AG04450 (cell line): ENCODE measurements around the gene DDN. TPM values are rescaled to one million over a fixed set of nuclear protein-coding genes. Genes with fewer than 3 reads are reported as not detected.

ENCODE experiments used
- CTCF ChIA-PET: fragments of 300-600, 350-600 bp; formaldehyde crosslinking; extraction: SDS; loops from one replicate; lab custom pipeline; 2022; ENCODE audit warnings: antibody characterized with exemption, inconsistent platforms; lab: Charles Lee
- POLR2A ChIA-PET: fragments of 350-600 bp; formaldehyde crosslinking; extraction: SDS; loops from one replicate; lab custom pipeline; 2021; ENCODE audit warnings: antibody characterized with exemption, inconsistent platforms; lab: Yijun Ruan, JAX
- DNase-seq: peaks from one replicate; pipeline ENCODE4 v3.0.0-alpha.2; 2011; ENCODE audit warnings: low read depth, low spot score
- H3K27ac ChIP-seq: one replicate; pipeline ENCODE4 v1.5.1; 2012; ENCODE audit warnings: low read depth, low read length, control low read depth
- H3K27me3 ChIP-seq: one replicate; pipeline ENCODE4 v1.6.0; 2012; ENCODE audit warnings: low read length; ENCODE audit not compliant: control insufficient read depth, insufficient read depth
- H3K4me3 ChIP-seq: 2 replicates; pipeline ENCODE4 v1.5.1; 2011; ENCODE audit warnings: mild to moderate bottlenecking, low read depth, low read length, control low read depth
- H3K9me3 ChIP-seq: 2 replicates; pipeline ENCODE4 v1.5.1; 2012; ENCODE audit warnings: low read length; ENCODE audit not compliant: control insufficient read depth, insufficient read depth
- CTCF ChIP-seq: IDR thresholded peaks from 2 replicates; pipeline ENCODE4 v1.5.1; 2011; ENCODE audit warnings: low read depth, low read length, control low read depth, inconsistent platforms
- polyA plus RNA-seq: library from polyadenylated mRNA; depleted of rRNA; stranded (reverse); fragments of >200 nt; gene quantifications from 2 replicates; pipeline ENCODE4 v1.2.3, GENCODE V29; 2011

The DDN gene
- polyA plus RNA-seq, 1 experiment, result 0.02 TPM

GRCh38 chr12:49013428-49013827 lies 14.3 kb upstream of the DDN start:
- no peak overlapping the region for H3K27ac ChIP-seq
- DNase-seq, result no peak
- H3K4me3 ChIP-seq, result no peak overlapping the region
- ChIA-PET POLR2A (interaction anchor here (1.2 kb wide), 1 partner anchor 17 kb away, joined by 3 read pairs; no protein-coding TSS in a partner anchor), CTCF (interaction anchor here (1.1 to 3.1 kb wide), 3 partner anchors 17 to 39 kb away, joined by 3 to 9 read pairs (median 6); no protein-coding TSS in a partner anchor)
- H3K9me3 ChIP-seq, result no peaks in the 10 kb centered on the region; the same call in 1 of the 2 replicates
- TF ChIP-seq CTCF, result no peak
- no peaks in the 10 kb centered on the region for H3K27me3 ChIP-seq

GRCh38 chr12:49012739-49013138 lies 13.6 kb upstream of the DDN start:
- H3K4me3 ChIP-seq, result no peak overlapping the region
- CTCF ChIA-PET, result interaction anchor here (1.1 to 3.1 kb wide), 2 partner anchors 16 to 39 kb away, joined by 3 to 9 read pairs; no protein-coding TSS in a partner anchor
- POLR2A ChIA-PET, result interaction anchor here (1.2 kb wide), 1 partner anchor 16 kb away, joined by 3 read pairs; no protein-coding TSS in a partner anchor
- DNase-seq, result no peak
- H3K9me3 ChIP-seq, result no peaks in the 10 kb centered on the region
- H3K27me3 ChIP-seq, result no peaks in the 10 kb centered on the region
- H3K27ac ChIP-seq, result no peak overlapping the region
- no peak for TF ChIP-seq CTCF

GRCh38 chr12:49010092-49010668 lies 11.0 kb upstream of the DDN start:
- Histone ChIP-seq H3K27me3 (no peaks in the 10 kb centered on the region), H3K27ac (no peak overlapping the region), H3K4me3 (no peak overlapping the region), H3K9me3 (no peaks in the 10 kb centered on the region)
- ChIA-PET POLR2A (no interaction called here), CTCF (interaction anchor here (0.6 to 1.0 kb wide), 2 partner anchors 22 to 731 kb away, joined by 3 to 4 read pairs; partner anchors contain the start of gene TMBIM6)
- TF ChIP-seq CTCF, result no peak
- DNase-seq, result no peak

- H3K4me3 ChIP-seq, result no peak overlapping the region
- no peak overlapping the region for H3K27ac ChIP-seq
- CTCF ChIA-PET, result interaction anchor here (0.7 to 1.3 kb wide), 3 partner anchors 14 to 22 kb away, joined by 3 to 7 read pairs (median 3); no protein-coding TSS in a partner anchor
- no peak for TF ChIP-seq CTCF
- no peaks in the 10 kb centered on the region for H3K9me3 ChIP-seq
- POLR2A ChIA-PET, result no interaction called here
- no peak for DNase-seq
- no peaks in the 10 kb centered on the region for H3K27me3 ChIP-seq
These were observed 9.8 kb upstream of the DDN start for GRCh38 chr12:49008943-49009342.

GRCh38 chr12:49000346-49000745 lies 1.2 kb upstream of the DDN start:
- H3K4me3 ChIP-seq, result no peak overlapping the region
- no peak for DNase-seq
- no peak overlapping the region for H3K27ac ChIP-seq
- no peaks in the 10 kb centered on the region; the same call in 1 of the 2 replicates for H3K9me3 ChIP-seq
- POLR2A ChIA-PET, result interaction anchor here (1.0 kb wide), 1 partner anchor 43 kb away, joined by 3 read pairs; the partner anchor contains the start of gene ARF3
- H3K27me3 ChIP-seq, result peaks cover 12% of the 10 kb centered on the region
- no peak for TF ChIP-seq CTCF
- CTCF ChIA-PET, result interaction anchor here (1.7 to 4.9 kb wide), 3 partner anchors 12 to 147 kb away, joined by 6 to 27 read pairs (median 7); no protein-coding TSS in a partner anchor
